IMR-90 (cell line): ENCODE results near the gene GRIPAP1. TPM values are rescaled to one million over a fixed set of nuclear protein-coding genes. Genes with fewer than 3 reads are reported as not detected.

Experiments
- ATAC-seq: fragments of 200-7000 bp; cut with Tn5 transposase; 2 replicates; pipeline ENCODE4 v1.9.1; 2020; ENCODE audit warnings: low read depth, mild to moderate bottlenecking, moderate library complexity
- BruUV-seq: library from RNA; stranded (reverse); fragments of 400-500 nt; replicated peaks from 2 replicates; lab custom pipeline; 2021; lab: Mats Ljungman, UMichigan
- CTCF ChIA-PET: fragments of 300-600 bp; formaldehyde crosslinking; extraction: SDS; loops from one replicate; lab custom pipeline; 2021; ENCODE audit warnings: antibody characterized with exemption; lab: Yijun Ruan, JAX
- POLR2A ChIA-PET: fragments of 300-600 bp; sonication (Branson Sonifier 250); formaldehyde crosslinking; loops from one replicate; lab custom pipeline; 2022; ENCODE audit warnings: antibody characterized with exemption; ENCODE audit not compliant: unreplicated experiment; lab: Charles Lee
- DNase-seq: peaks from one replicate; pipeline ENCODE4 v3.0.0; 2013
- H2AFZ ChIP-seq: replicated peaks from 2 replicates; pipeline ENCODE3; 2013; ENCODE audit warnings: low read length, mild to moderate bottlenecking; ENCODE audit not compliant: poor library complexity
- H2AK5ac ChIP-seq: 2 replicates; pipeline ENCODE4 v1.6.1; 2013; ENCODE audit warnings: low read depth, low read length, inconsistent platforms
- H2AK9ac ChIP-seq: replicated peaks from 2 replicates; pipeline ENCODE3; 2013; ENCODE audit warnings: mild to moderate bottlenecking, low read depth, low read length, moderate library complexity; ENCODE audit not compliant: poor library complexity
- H2BK120ac ChIP-seq: 2 replicates; pipeline ENCODE4 v1.6.1; 2013; ENCODE audit warnings: low read depth, low read length, inconsistent platforms
- H2BK15ac ChIP-seq: 3 replicates; pipeline ENCODE4 v1.6.1; 2013; ENCODE audit warnings: low read depth, low read length, inconsistent platforms
- H2BK20ac ChIP-seq: 2 replicates; pipeline ENCODE4 v1.6.1; 2013; ENCODE audit warnings: low read depth, mild to moderate bottlenecking, inconsistent platforms, low read length, moderate library complexity
- H2BK5ac ChIP-seq: 2 replicates; pipeline ENCODE4 v1.6.1; 2013; ENCODE audit warnings: mild to moderate bottlenecking, low read depth, low read length, inconsistent platforms; ENCODE audit not compliant: poor library complexity, severe bottlenecking
- H3K14ac ChIP-seq: replicated peaks from 2 replicates; pipeline ENCODE4 v1.6.1; 2013; ENCODE audit warnings: low read depth, low read length, inconsistent platforms
- H3K18ac ChIP-seq: 2 replicates; pipeline ENCODE4 v1.6.1; 2013; ENCODE audit warnings: low read depth, low read length, control low read depth
- H3K23ac ChIP-seq: 2 replicates; pipeline ENCODE4 v1.6.1; 2013; ENCODE audit warnings: low read depth, low read length, inconsistent platforms
- H3K27ac ChIP-seq: 2 replicates; pipeline ENCODE4 v1.5.1; 2013; ENCODE audit warnings: mild to moderate bottlenecking, control low read depth, low read length; ENCODE audit not compliant: insufficient read depth
- H3K27me3 ChIP-seq: 2 replicates; pipeline ENCODE4 v1.6.1; 2013; ENCODE audit warnings: low read length; ENCODE audit not compliant: control insufficient read depth, insufficient read depth
- H3K36me3 ChIP-seq: 2 replicates; pipeline ENCODE4 v1.6.1; 2013; ENCODE audit warnings: low read length, mixed read lengths; ENCODE audit not compliant: control insufficient read depth, insufficient read depth
- H3K4ac ChIP-seq: 2 replicates; pipeline ENCODE4 v1.6.1; 2013; ENCODE audit warnings: low read depth, low read length, inconsistent platforms
- H3K4me1 ChIP-seq: 2 replicates; pipeline ENCODE4 v1.6.1; 2013; ENCODE audit warnings: low read length, mixed read lengths; ENCODE audit not compliant: control insufficient read depth, insufficient read depth
- H3K4me2 ChIP-seq: 2 replicates; pipeline ENCODE4 v1.6.1; 2013; ENCODE audit warnings: low read depth, mild to moderate bottlenecking, control low read depth, low read length, moderate library complexity
- H3K4me3 ChIP-seq: 2 replicates; pipeline ENCODE4 v1.5.1; 2013; ENCODE audit warnings: low read depth, mild to moderate bottlenecking, control low read depth, low read length, moderate library complexity; ENCODE audit not compliant: insufficient read depth
- H3K56ac ChIP-seq: 2 replicates; pipeline ENCODE4 v1.6.1; 2013; ENCODE audit warnings: low read length, inconsistent platforms; ENCODE audit not compliant: insufficient read depth; ENCODE audit errors: extremely low read depth
- H3K79me1 ChIP-seq, 2 experiments: 2 replicates each; pipeline ENCODE4 v1.6.1; 2013; ENCODE audit warnings: low read length in 2 of 2, inconsistent platforms in 1 of 2, low read depth in 1 of 2
- H3K9ac ChIP-seq: 2 replicates; pipeline ENCODE4 v1.6.1; 2013; ENCODE audit warnings: low read depth, low read length, control low read depth
- H3K9me1 ChIP-seq: 2 replicates; pipeline ENCODE4 v1.6.1; 2013; ENCODE audit warnings: low read length, inconsistent platforms; ENCODE audit not compliant: insufficient read depth
- H3K9me3 ChIP-seq: 2 replicates; pipeline ENCODE4 v1.6.1; 2013; ENCODE audit warnings: low read length; ENCODE audit not compliant: control insufficient read depth, insufficient read depth
- H4K20me1 ChIP-seq: 2 replicates; pipeline ENCODE4 v1.6.1; 2013; ENCODE audit warnings: low read length, inconsistent platforms; ENCODE audit not compliant: insufficient read depth
- H4K5ac ChIP-seq: 2 replicates; pipeline ENCODE4 v1.6.1; 2013; ENCODE audit warnings: mild to moderate bottlenecking, low read depth, low read length, control low read depth
- H4K8ac ChIP-seq, 2 experiments: 2 replicates each; pipeline ENCODE4 v1.6.1; 2013; ENCODE audit warnings: low read depth in 2 of 2, low read length in 2 of 2, control low read depth in 1 of 2, inconsistent platforms in 1 of 2
- H4K91ac ChIP-seq: 2 replicates; pipeline ENCODE4 v1.6.1; 2013; ENCODE audit warnings: low read depth, low read length, inconsistent platforms; ENCODE audit not compliant: insufficient read depth
- MAZ ChIP-seq: IDR thresholded peaks from 2 replicates; pipeline ENCODE4 v1.6.1; 2012; ENCODE audit warnings: low read depth, mild to moderate bottlenecking, low read length, improper control_type of control experiment, moderate library complexity, borderline replicate concordance
- MXI1 ChIP-seq: IDR thresholded peaks from 2 replicates; pipeline ENCODE4 v1.6.1; 2012; ENCODE audit warnings: low read depth, mild to moderate bottlenecking, low read length, moderate library complexity, borderline replicate concordance
- WGBS, 2 experiments: methylation state at CpG; one replicate each; pipeline versions ENCODE4 v1.1.5 to v1.1.7; 2013; ENCODE audit warnings: missing lambda C conversion rate in 2 of 2; ENCODE audit not compliant: insufficient read length in 1 of 2; ENCODE audit errors: extremely low coverage in 2 of 2; 5-methylcytosine and 5-hydroxymethylcytosine counted together
- dilution Hi-C: fragments of 300-500 bp; cut with HindIII; formaldehyde crosslinking; loops from one replicate; pipeline ENCODE4 v1.14.3; 2018; ENCODE audit warnings: low sequenced_read_pairs; ENCODE audit not compliant: unreplicated experiment
- in situ Hi-C: fragments of 300-500 bp; cut with MboI; formaldehyde crosslinking; loops from 3 replicates; pipeline ENCODE4 v1.14.3; 2019; ENCODE audit warnings: low sequenced_read_pairs, inconsistent platforms, mixed read lengths
- intact Hi-C: fragments of 100-400 bp; cut with micrococcal nuclease; formaldehyde crosslinking; loops from 2 replicates; pipeline ENCODE4 v1.10.0; 2022
- polyA plus RNA-seq, 3 experiments: library from polyadenylated mRNA; depleted of rRNA; stranded (reverse); fragments of >200 nt; gene quantifications; 2 replicates each; pipeline ENCODE4 v1.2.3, GENCODE V29; 2012; ENCODE audit warnings: low replicate concordance in 1 of 3
- total RNA-seq: library from RNA; depleted of rRNA; stranded (reverse); fragments of >200 nt; gene quantifications from 2 replicates; pipeline ENCODE4 v1.2.3, GENCODE V29; 2012

The GRIPAP1 gene
- total and polyA plus RNA-seq, 2 of the 4 experiments (the other 2 are of a cell fraction), result 17.9 to 25.0 TPM

GRCh38 chrX:48956728-48957414, 45.2 kb downstream of the GRIPAP1 start:
- no TSS peak for BruUV-seq
- CTCF ChIA-PET, result no interaction called here
- no peak overlapping the region for H3K18ac ChIP-seq
- peak overlapping the region; percentile 98 for H2AFZ ChIP-seq
- H3K27me3 ChIP-seq, result no peaks in the 10 kb centered on the region
- dilution Hi-C loops (no loop called here), intact Hi-C loops (no loop called here), in situ Hi-C loops (loop anchor here (25.0 kb wide), 1 partner anchor 105 kb away; the partner anchor contains the start of genes CCDC120 and PRAF2)
- peak overlapping the region; percentile 75; the same call in 1 of the 2 replicates for H2AK5ac ChIP-seq
- peaks cover 4 to 51% of the 10 kb centered on the region in 2 experiments; a peak in 3 of 4 replicates for H3K79me1 ChIP-seq
- H4K20me1 ChIP-seq, result peaks cover 25% of the 10 kb centered on the region; the same call in 1 of the 2 replicates
- peaks cover 12% of the 10 kb centered on the region; the same call in 1 of the 2 replicates for H3K36me3 ChIP-seq
- H4K8ac ChIP-seq, result peak overlapping the region in 1 of 2 experiments; percentile 35; a peak in 1 of 4 replicates
- DNase-seq, result no peak
- H2BK120ac ChIP-seq, result no peak overlapping the region
- WGBS, 2 experiments, result 51% methylated on average over 10 of the region's 61 CpGs; no CpG with 5 or more reads in 1 of the 2 experiments
- peak overlapping the region; percentile 83 for H3K9ac ChIP-seq
- H4K5ac ChIP-seq, result no peak overlapping the region
- no peaks in the 10 kb centered on the region; the same call in none of the 2 replicates for H3K9me1 ChIP-seq
- H4K91ac ChIP-seq, result no peak overlapping the region
- peak; percentile 11; the same call in 1 of the 2 replicates for TF ChIP-seq MAZ
- TF ChIP-seq MXI1, result no peak
- peak overlapping the region; percentile 36 for H2BK5ac ChIP-seq
- H2BK20ac ChIP-seq, result no peak overlapping the region
- H3K23ac ChIP-seq, result peak overlapping the region; percentile 83; the same call in 1 of the 2 replicates
- no peak overlapping the region; the same call in 1 of the 2 replicates for H3K56ac ChIP-seq
- peaks cover 1% of the 10 kb centered on the region for H3K4me1 ChIP-seq
- peak overlapping the region; percentile 53 for H3K27ac ChIP-seq
- POLR2A ChIA-PET, result interaction anchor here (0.6 kb wide), 1 partner anchor 66 kb away, joined by 3 read pairs; no protein-coding TSS in a partner anchor
- no peak overlapping the region for H2BK15ac ChIP-seq
- no peak for ATAC-seq
- peak overlapping the region; percentile 81 for H3K4ac ChIP-seq
- H3K14ac ChIP-seq, result no peak overlapping the region
- peak overlapping the region; percentile 98 for H2AK9ac ChIP-seq
- peak overlapping the region; percentile 45 for H3K4me3 ChIP-seq
- no peaks in the 10 kb centered on the region for H3K9me3 ChIP-seq
- peak overlapping the region; percentile 86 for H3K4me2 ChIP-seq
